VCaP (cell line): ENCODE results near the gene CPZ.

ENCODE experiments used
- H3K27ac ChIP-seq: fragments of 450-650 bp; 2 replicates; pipeline ENCODE4 v1.5.1; 2017
- CTCF ChIP-seq: fragments of 450-650 bp; conservative IDR thresholded peaks from 2 replicates; pipeline ENCODE4 v1.5.1; 2017; ENCODE audit warnings: mild to moderate bottlenecking, moderate library complexity

The CPZ gene

GRCh38 chr4:8598391-8599090 is 6.0 kb downstream of the CPZ start:
- H3K27ac ChIP-seq, result no peak overlapping the region
- TF ChIP-seq CTCF, result no peak

DNA sequence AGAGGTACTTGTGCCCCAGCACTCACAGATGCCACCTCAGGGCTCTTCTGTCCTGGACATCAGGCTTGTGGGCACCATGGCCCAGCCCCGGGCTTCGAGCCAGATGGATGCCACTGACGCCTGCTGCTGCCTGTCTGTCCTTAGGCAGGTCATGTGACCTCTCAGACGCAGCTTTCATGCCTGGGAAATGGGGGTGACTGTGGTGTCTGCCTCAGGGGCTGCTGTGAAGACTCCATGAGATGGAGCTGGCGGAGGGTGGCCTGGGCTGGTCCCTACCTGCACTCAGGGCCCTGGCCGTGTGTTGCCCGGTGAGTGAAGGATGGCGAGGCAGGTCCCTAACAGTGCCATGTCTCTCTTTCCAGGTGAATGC is 6.5 kb downstream of the CPZ start:
- TF ChIP-seq CTCF, result no peak
- H3K27ac ChIP-seq, result no peak overlapping the region

DNA sequence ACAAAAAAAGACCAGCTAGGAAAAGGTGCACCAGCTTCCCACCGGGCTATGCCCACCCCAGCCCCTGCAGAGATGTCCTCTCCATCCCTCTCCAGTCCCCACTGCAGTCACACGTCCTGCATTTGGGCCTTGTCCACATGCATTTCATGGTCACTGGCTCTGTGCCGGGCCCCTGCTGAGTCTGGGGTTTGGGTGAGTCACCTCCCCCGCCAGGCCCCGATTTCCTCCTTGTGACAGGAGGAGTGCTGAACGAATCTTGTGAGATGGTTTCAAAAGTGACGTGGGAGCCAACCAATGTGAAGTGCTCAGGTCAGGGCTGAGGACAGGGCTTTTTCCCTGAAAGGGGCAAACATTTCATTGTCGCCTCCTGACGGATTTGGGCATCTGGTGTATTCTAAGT is 7.1 kb downstream of the CPZ start:
- TF ChIP-seq CTCF, result no peak
- no peak overlapping the region for H3K27ac ChIP-seq

GRCh38 chr4:8600266-8600665 is 7.7 kb downstream of the CPZ start:
- no peak for TF ChIP-seq CTCF
- no peak overlapping the region for H3K27ac ChIP-seq

- no peak overlapping the region for H3K27ac ChIP-seq
- TF ChIP-seq CTCF, result no peak
Observed at GRCh38 chr4:8600686-8601085, 8.1 kb downstream of the CPZ start.

DNA sequence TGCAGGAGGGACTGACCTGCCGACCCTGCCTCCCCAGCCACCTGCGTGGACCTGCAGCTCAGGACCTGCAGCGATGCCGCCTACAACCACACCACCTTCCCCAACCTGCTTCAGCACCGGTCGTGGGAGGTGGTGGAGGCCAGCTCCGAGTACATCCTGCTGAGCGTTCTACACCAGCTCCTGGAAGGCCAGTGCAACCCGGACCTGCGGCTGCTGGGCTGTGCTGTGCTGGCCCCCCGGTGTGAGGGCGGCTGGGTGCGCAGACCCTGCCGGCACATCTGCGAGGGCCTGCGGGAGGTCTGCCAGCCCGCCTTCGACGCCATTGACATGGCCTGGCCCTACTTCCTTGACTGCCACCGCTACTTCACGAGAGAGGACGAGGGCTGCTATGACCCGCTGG is 8.5 kb downstream of the CPZ start:
- TF ChIP-seq CTCF, result no peak

GRCh38 chr4:8601556-8601955 is 9.0 kb downstream of the CPZ start:
- TF ChIP-seq CTCF, result no peak

More for the DNA sequence above, 8.5 kb downstream of the CPZ start:
- no peak overlapping the region for H3K27ac ChIP-seq

More at GRCh38 chr4:8601556-8601955, 9.0 kb downstream of the CPZ start:
- no peak overlapping the region for H3K27ac ChIP-seq
